Lung (tissue), 12 donors: Measurements from ENCODE around the gene APH1B. TPM values are rescaled to one million over a fixed set of nuclear protein-coding genes. Genes with fewer than 3 reads are reported as not detected.

Experiments
- ATAC-seq: fragments of 200-7000 bp; cut with Tn5 transposase; one replicate; pipeline ENCODE4 v1.9.1; 2020; ENCODE audit warnings: moderate number of reproducible peaks; ENCODE audit not compliant: insufficient read depth, low FRiP score
- DNase-seq, 3 donors: peaks; one replicate each; pipeline ENCODE4 v3.0.0-alpha.2; 2013 to 2017
- H3K27ac ChIP-seq, 2 donors: one replicate each; pipeline ENCODE4 v1.5.1; 2013; ENCODE audit warnings: mild to moderate bottlenecking in 2 of 2, moderate library complexity in 2 of 2, control low read depth in 1 of 2, inconsistent platforms in 1 of 2, low read depth in 1 of 2, low read length in 1 of 2
- H3K27me3 ChIP-seq, 3 donors: one replicate each; pipeline ENCODE4 v1.5.1; 2013; ENCODE audit warnings: low read length in 2 of 3; ENCODE audit not compliant: control insufficient read depth in 3 of 3, insufficient read depth in 3 of 3
- H3K36me3 ChIP-seq, 4 donors: one replicate each; pipeline ENCODE4 v1.5.1; 2013; ENCODE audit warnings: low read length in 4 of 4, mild to moderate bottlenecking in 1 of 4, moderate library complexity in 1 of 4; ENCODE audit not compliant: control insufficient read depth in 4 of 4, insufficient read depth in 4 of 4
- H3K4me1 ChIP-seq, 5 donors: one replicate each; pipeline ENCODE4 v1.5.1; 2013; ENCODE audit warnings: low read length in 5 of 5, mild to moderate bottlenecking in 2 of 5, moderate library complexity in 1 of 5; ENCODE audit not compliant: control insufficient read depth in 5 of 5, insufficient read depth in 5 of 5
- H3K4me3 ChIP-seq: one replicate; pipeline ENCODE4 v1.5.1; 2013; ENCODE audit warnings: mild to moderate bottlenecking, control low read depth, moderate library complexity
- H3K9ac ChIP-seq, 2 donors: one replicate each; pipeline ENCODE4 v1.5.1; 2013; ENCODE audit warnings: low read length in 2 of 2, control low read depth in 1 of 2; ENCODE audit not compliant: insufficient read depth in 1 of 2
- H3K9me3 ChIP-seq, 4 donors: one replicate each; pipeline ENCODE4 v1.5.1; 2013; ENCODE audit warnings: low read length in 3 of 4, mild to moderate bottlenecking in 1 of 4, moderate library complexity in 1 of 4; ENCODE audit not compliant: control insufficient read depth in 4 of 4, insufficient read depth in 3 of 4
- CTCF ChIP-seq: IDR thresholded peaks from 2 replicates; pipeline ENCODE4 v1.5.1; 2012; ENCODE audit warnings: mild to moderate bottlenecking; ENCODE audit errors: control extremely low read depth, extremely low read depth
- WGBS, 2 donors: extraction: QIAGEN DNeasy Blood & Tissue Kit; methylation state at CpG; one replicate each; pipeline ENCODE4 v1.1.7; 2013; 5-methylcytosine and 5-hydroxymethylcytosine counted together
- polyA plus RNA-seq, 2 donors: library from polyadenylated mRNA; stranded (reverse); fragments of 200-250 nt; gene quantifications; one replicate each; pipeline ENCODE4 v1.2.1, GENCODE V29; 2013
- total RNA-seq, 2 donors: library from RNA; depleted of rRNA in 1 of 2; stranded (reverse); fragments of >200 nt in 1 of 2; gene quantifications; one replicate each; pipeline ENCODE4 v1.2.1, GENCODE V29; 2014 to 2021
- donor health status: control.
- donor health status: control.
- donor health status: Bipolar disorder and iron deficiency.
- donor health status: healthy.
- donor health status: DM: yes; HTN: yes; CAD: no.

The APH1B gene
- total and polyA plus RNA-seq, 4 donors, result 17.5 to 29.9 (median 21.9) TPM

DNA sequence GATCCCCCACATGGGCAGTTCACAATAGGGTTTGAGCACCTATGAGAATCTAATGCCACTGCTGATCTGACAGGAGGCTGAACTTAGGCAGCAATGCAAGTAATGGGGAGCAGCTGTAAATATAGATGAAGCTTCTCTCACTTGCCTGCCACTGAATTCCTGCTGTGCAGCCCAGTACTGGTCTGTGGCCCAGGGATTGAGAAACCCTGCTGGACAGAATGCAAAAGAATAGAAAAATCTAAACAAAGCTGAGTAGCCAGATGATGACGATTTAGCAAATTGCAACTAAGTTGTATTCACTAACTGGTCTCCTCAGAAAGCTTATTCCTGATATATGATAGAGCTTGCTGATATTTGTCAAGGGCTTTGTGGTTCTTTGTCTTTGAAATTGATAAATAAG, 34.3 kb upstream of the APH1B start:
- Histone ChIP-seq H3K36me3 (peaks cover 0 to 14% (median 5%) of the 10 kb centered on the region in 4 donors), H3K9me3 (no peaks in the 10 kb centered on the region), H3K4me3 (no peak overlapping the region), H3K27me3 (no peaks in the 10 kb centered on the region), H3K9ac (no peak overlapping the region), H3K4me1 (peaks cover 8 to 29% (median 22%) of the 10 kb centered on the region in 5 donors), H3K27ac (no peak overlapping the region)
- TF ChIP-seq CTCF, result no peak
- WGBS, 2 donors, result 77 to 91% methylated on average over 1 of the region's 1 CpG
- ATAC-seq (no peak), DNase-seq (peak in 2 of 3 donors; percentile 40 to 75)

DNA sequence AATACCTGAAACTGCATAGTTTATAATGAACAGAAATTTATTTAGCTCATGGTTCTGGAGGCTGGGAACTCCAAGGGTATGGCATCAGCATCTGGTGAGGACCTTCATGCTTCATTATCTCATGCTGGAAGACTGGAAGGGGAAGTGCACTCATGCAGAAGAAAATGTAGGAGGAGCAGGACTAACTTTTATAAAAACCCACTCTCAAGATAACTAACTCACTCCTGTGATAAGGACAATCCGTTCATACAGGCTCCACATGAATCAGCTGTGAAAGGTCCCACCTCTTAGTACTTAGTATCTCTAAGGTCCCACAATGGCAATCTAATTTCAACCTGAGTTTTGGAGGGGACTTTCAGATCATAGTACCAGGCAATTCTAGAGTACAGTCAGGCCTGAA, 33.6 kb upstream of the APH1B start:
- Histone ChIP-seq H3K36me3 (peaks cover 0 to 14% (median 5%) of the 10 kb centered on the region in 4 donors), H3K9ac (no peak overlapping the region), H3K27ac (peak overlapping the region; percentile 56 to 57), H3K27me3 (no peaks in the 10 kb centered on the region), H3K4me3 (no peak overlapping the region), H3K9me3 (no peaks in the 10 kb centered on the region), H3K4me1 (peaks cover 6 to 29% (median 22%) of the 10 kb centered on the region in 5 donors)
- ATAC-seq, result no peak
- no peak for DNase-seq
- no peak for TF ChIP-seq CTCF
- WGBS, 2 donors, result 77 to 85% methylated on average over 1 of the region's 1 CpG

DNA sequence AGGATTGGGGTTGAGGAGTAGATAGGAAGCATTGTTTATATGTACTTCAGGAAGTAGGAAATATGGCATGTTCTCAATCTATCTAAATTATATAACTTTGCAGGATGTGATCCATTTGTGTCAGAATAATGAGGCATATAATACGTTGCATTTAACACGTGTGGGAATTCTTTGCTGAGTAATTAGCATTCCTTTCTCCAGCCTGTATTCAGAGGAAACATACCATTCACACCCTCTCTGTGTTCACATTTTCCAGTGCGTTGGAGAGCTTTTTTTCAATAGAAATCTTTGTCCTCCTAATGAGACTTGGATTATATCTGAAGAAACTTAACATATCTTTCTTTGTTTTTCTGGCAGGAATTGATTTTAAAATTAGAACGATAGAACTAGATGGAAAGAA, 33.0 kb upstream of the APH1B start:
- Histone ChIP-seq H3K4me1 (peaks cover 1 to 32% (median 24%) of the 10 kb centered on the region in 5 donors), H3K4me3 (no peak overlapping the region), H3K9me3 (no peaks in the 10 kb centered on the region), H3K9ac (peak overlapping the region in 1 of 2 donors; percentile 57), H3K27ac (peak overlapping the region in 1 of 2 donors; percentile 57), H3K27me3 (no peaks in the 10 kb centered on the region), H3K36me3 (peaks cover 0 to 14% (median 5%) of the 10 kb centered on the region in 4 donors)
- peak in 2 of 3 donors; percentile 56 to 63 for DNase-seq
- no peak for TF ChIP-seq CTCF
- WGBS, 2 donors, result 35 to 71% methylated on average over 4 of the region's 4 CpGs
- no peak for ATAC-seq
